ENCODE results near the gene ARV1. TPM values are rescaled to one million over a fixed set of nuclear protein-coding genes. Genes with fewer than 3 reads are reported as not detected.
"Not testable (repeated sequence)": the region's sequence is repeated elsewhere in the genome, so short reads cannot be mapped to it uniquely, and the experiment has no call there.

The ARV1 gene
- total RNA-seq, 2 experiments from 2014 or later, result 15.6 to 16.4 TPM

- peaks cover 26% of the 10 kb centered on the region for H3K4me1 Mint-ChIP-seq (ENCODE audit: low read depth)
- H3K27me3 Mint-ChIP-seq (ENCODE audit: low read depth), result peaks cover 19% of the 10 kb centered on the region
- ChIA-PET POLR2A (interaction anchor here (0.7 to 1.3 kb wide), 4 partner anchors 14 to 66 kb away, joined by 3 to 5 read pairs (median 4); no protein-coding TSS in a partner anchor), CTCF (interaction anchor here (0.5 to 2.0 kb wide), 4 partner anchors 11 to 398 kb away, joined by 3 to 8 read pairs (median 4); no protein-coding TSS in a partner anchor)
- peak overlapping the region; percentile 71 for H3K4me3 Mint-ChIP-seq
- H3K36me3 Mint-ChIP-seq (ENCODE audit: low read depth), result peaks cover 6% of the 10 kb centered on the region
- no peaks in the 10 kb centered on the region for H3K9me3 Mint-ChIP-seq (ENCODE audit: insufficient read depth)
- peak; percentile 53 for ATAC-seq
- peak; percentile 41 for DNase-seq
- no peak overlapping the region for H3K27ac Mint-ChIP-seq
Observed at GRCh38 chr1:231039161-231040018, 60.5 kb downstream of the ARV1 start.

GRCh38 chr1:231040019-231040799 is 61.3 kb downstream of the ARV1 start, which contains the start of gene FAM89A:
TSS of gene FAM89A (minus strand) at chr1:231040254. CDS start at chr1:231040211, 43 bp downstream.
- CTCF ChIA-PET, result interaction anchor here (0.5 to 2.0 kb wide), 4 partner anchors 14 to 398 kb away, joined by 3 to 8 read pairs (median 3); no protein-coding TSS in a partner anchor
- peak; percentile 75 for DNase-seq
- H3K27ac Mint-ChIP-seq, result no peak within 1 kb of the TSS
- peak; percentile 83 for ATAC-seq
- no peaks in the 10 kb centered on the region for H3K9me3 Mint-ChIP-seq (ENCODE audit: insufficient read depth)
- H3K27me3 Mint-ChIP-seq (ENCODE audit: low read depth), result peaks cover 23% of the 10 kb centered on the region
- H3K4me1 Mint-ChIP-seq (ENCODE audit: low read depth), result peaks cover 26% of the 10 kb centered on the region
- H3K4me3 Mint-ChIP-seq, result peak within 1 kb of the TSS; percentile 71
- H3K36me3 Mint-ChIP-seq (ENCODE audit: low read depth), result peaks cover 6% of the 10 kb centered on the region
- POLR2A ChIA-PET, result interaction anchor here (0.7 to 1.3 kb wide), 5 partner anchors 9 to 67 kb away, joined by 3 to 5 read pairs (median 3); no protein-coding TSS in a partner anchor

GRCh38 chr1:231040800-231041718 is 62.2 kb downstream of the ARV1 start:
- Mint-ChIP-seq H3K4me3 (peak overlapping the region; percentile 65), H3K4me1 (ENCODE audit: low read depth) (peaks cover 25% of the 10 kb centered on the region), H3K27me3 (ENCODE audit: low read depth) (peaks cover 30% of the 10 kb centered on the region), H3K27ac (no peak overlapping the region), H3K36me3 (ENCODE audit: low read depth) (peaks cover 6% of the 10 kb centered on the region), H3K9me3 (ENCODE audit: insufficient read depth) (no peaks in the 10 kb centered on the region)
- POLR2A ChIA-PET, result interaction anchor here (0.6 to 1.3 kb wide), 2 partner anchors 10 to 67 kb away, joined by 3 read pairs; no protein-coding TSS in a partner anchor
- DNase-seq, result no peak
- no peak for ATAC-seq
- CTCF ChIA-PET, result interaction anchor here (1.2 to 2.0 kb wide), 3 partner anchors 12 to 26 kb away, joined by 3 to 8 read pairs (median 4); no protein-coding TSS in a partner anchor

GRCh38 chr1:231041719-231042261 is 62.9 kb downstream of the ARV1 start:
- Mint-ChIP-seq H3K36me3 (ENCODE audit: low read depth) (peaks cover 6% of the 10 kb centered on the region), H3K27ac (no peak overlapping the region), H3K27me3 (ENCODE audit: low read depth) (peaks cover 34% of the 10 kb centered on the region), H3K9me3 (ENCODE audit: insufficient read depth) (no peaks in the 10 kb centered on the region), H3K4me1 (ENCODE audit: low read depth) (peaks cover 18% of the 10 kb centered on the region), H3K4me3 (peak overlapping the region; percentile 29)
- no peak for ATAC-seq
- ChIA-PET CTCF (interaction anchor here (1.2 to 1.4 kb wide), 2 partner anchors 12 to 25 kb away, joined by 3 to 4 read pairs; no protein-coding TSS in a partner anchor), POLR2A (no interaction called here)
- no peak for DNase-seq

- Mint-ChIP-seq H3K27ac (no peak overlapping the region), H3K4me3 (no peak overlapping the region), H3K27me3 (ENCODE audit: low read depth) (peaks cover 49% of the 10 kb centered on the region), H3K4me1 (ENCODE audit: low read depth) (peaks cover 3% of the 10 kb centered on the region), H3K9me3 (ENCODE audit: insufficient read depth) (no peaks in the 10 kb centered on the region), H3K36me3 (ENCODE audit: low read depth) (no peaks in the 10 kb centered on the region)
- ChIA-PET CTCF (interaction anchor here (1.8 kb wide), 2 partner anchors 8 to 14 kb away, joined by 4 to 5 read pairs; no protein-coding TSS in a partner anchor), POLR2A (no interaction called here)
- DNase-seq (no peak), ATAC-seq (no peak)
Observed at GRCh38 chr1:231044588-231044987, 65.7 kb downstream of the ARV1 start.

GRCh38 chr1:231045286-231045685 is 66.4 kb downstream of the ARV1 start:
- Mint-ChIP-seq H3K9me3 (ENCODE audit: insufficient read depth) (no peaks in the 10 kb centered on the region), H3K4me1 (ENCODE audit: low read depth) (peaks cover 3% of the 10 kb centered on the region), H3K27ac (no peak overlapping the region), H3K27me3 (ENCODE audit: low read depth) (peaks cover 50% of the 10 kb centered on the region), H3K36me3 (ENCODE audit: low read depth) (no peaks in the 10 kb centered on the region), H3K4me3 (no peak overlapping the region)
- ATAC-seq (no peak), DNase-seq (no peak)
- ChIA-PET CTCF (interaction anchor here (1.8 kb wide), 2 partner anchors 9 to 15 kb away, joined by 4 to 5 read pairs; no protein-coding TSS in a partner anchor), POLR2A (no interaction called here)

GRCh38 chr1:231045921-231046729 is 67.2 kb downstream of the ARV1 start:
- DNase-seq; POLR2A ChIA-PET; H3K4me3 Mint-ChIP-seq; ATAC-seq; H3K9me3 Mint-ChIP-seq (ENCODE audit: insufficient read depth); H3K36me3 Mint-ChIP-seq (ENCODE audit: low read depth); H3K4me1 Mint-ChIP-seq (ENCODE audit: low read depth); H3K27ac Mint-ChIP-seq: not testable (repeated sequence)
- H3K27me3 Mint-ChIP-seq (ENCODE audit: low read depth), result peaks cover 50% of the 10 kb centered on the region
- CTCF ChIA-PET, result interaction anchor here (1.8 kb wide), 1 partner anchor 10 kb away, joined by 5 read pairs; no protein-coding TSS in a partner anchor

- Mint-ChIP-seq H3K4me1 (ENCODE audit: low read depth) (no peaks in the 10 kb centered on the region), H3K27me3 (ENCODE audit: low read depth) (peaks cover 46% of the 10 kb centered on the region), H3K27ac (no peak overlapping the region), H3K36me3 (ENCODE audit: low read depth) (no peaks in the 10 kb centered on the region), H3K4me3 (no peak overlapping the region), H3K9me3 (ENCODE audit: insufficient read depth) (no peaks in the 10 kb centered on the region)
- POLR2A ChIA-PET, result no interaction called here
- no peak for DNase-seq
- CTCF ChIA-PET, result no interaction called here
- ATAC-seq, result no peak
Observed at GRCh38 chr1:231046730-231047395, 68.0 kb downstream of the ARV1 start.

GRCh38 chr1:231047529-231047928 is 68.6 kb downstream of the ARV1 start:
- H3K27ac Mint-ChIP-seq; H3K4me3 Mint-ChIP-seq; ATAC-seq; DNase-seq; CTCF ChIA-PET; H3K4me1 Mint-ChIP-seq (ENCODE audit: low read depth); H3K9me3 Mint-ChIP-seq (ENCODE audit: insufficient read depth); POLR2A ChIA-PET; H3K36me3 Mint-ChIP-seq (ENCODE audit: low read depth): not testable (repeated sequence)
- H3K27me3 Mint-ChIP-seq (ENCODE audit: low read depth), result peaks cover 40% of the 10 kb centered on the region

All from activated CD8-positive, alpha-beta T cell treated with anti-CD3 and anti-CD28 coated beads, Interleukin-2, amount 10 ng/mL, durations not matched to agents 7 days and 5 days (primary cell).